SK-N-SH treated with all-trans-retinoic acid at 6 μM for 48 hours (cell line): Measurements from ENCODE around the gene TXK.

ENCODE experiments used
- ATAC-seq: fragments of 200-7000 bp; cut with Tn5 transposase; 3 replicates; pipeline ENCODE4 v1.9.1; 2020; ENCODE audit warnings: mild to moderate bottlenecking, moderate library complexity
- ARNTL ChIP-seq: fragments of 450-650 bp; formaldehyde crosslinking; IDR thresholded peaks from 2 replicates; pipeline ENCODE4 v1.5.0; 2020; ENCODE audit warnings: low read depth, mild to moderate bottlenecking, moderate library complexity, borderline replicate concordance
- CREB5 ChIP-seq: fragments of 250-450 bp; sonication (Bioruptor Pico); IDR thresholded peaks from 2 replicates; pipeline ENCODE4 v1.5.1; 2020; ENCODE audit warnings: low read depth, mild to moderate bottlenecking, moderate library complexity
- CSDC2 ChIP-seq: fragments of 250-450 bp; sonication (Bioruptor Pico); IDR thresholded peaks from 2 replicates; pipeline ENCODE4 v1.5.0; 2020; ENCODE audit warnings: mild to moderate bottlenecking, moderate library complexity
- CSRNP3 ChIP-seq: fragments of 250-450 bp; sonication (Bioruptor Pico); IDR thresholded peaks from 2 replicates; pipeline ENCODE4 v1.5.1; 2021; ENCODE audit warnings: mild to moderate bottlenecking, moderate library complexity
- ESRRG ChIP-seq: fragments of 250-450 bp; sonication (Bioruptor Pico); IDR thresholded peaks from 2 replicates; pipeline ENCODE4 v1.6.1; 2021; ENCODE audit warnings: mild to moderate bottlenecking
- GLIS3 ChIP-seq: fragments of 250-450 bp; sonication (Bioruptor Pico); IDR thresholded peaks from 2 replicates; pipeline ENCODE4 v1.5.0; 2020; ENCODE audit warnings: mild to moderate bottlenecking, moderate library complexity
- ISL1 ChIP-seq: fragments of 250-450 bp; sonication (Bioruptor Pico); IDR thresholded peaks from 2 replicates; pipeline ENCODE4 v2.1.2; 2022; ENCODE audit warnings: mild to moderate bottlenecking, moderate library complexity
- OSR1 ChIP-seq: fragments of 250-450 bp; sonication (Bioruptor Pico); IDR thresholded peaks from 2 replicates; pipeline ENCODE4 v1.8.0; 2022; ENCODE audit warnings: moderate library complexity, mild to moderate bottlenecking, inconsistent platforms
- PATZ1 ChIP-seq: fragments of 250-450 bp; sonication (Bioruptor Pico); IDR thresholded peaks from 2 replicates; pipeline ENCODE4 v1.8.0; 2020; ENCODE audit warnings: mild to moderate bottlenecking, moderate library complexity, borderline replicate concordance
- POU6F1 ChIP-seq: fragments of 250-450 bp; sonication (Bioruptor Pico); IDR thresholded peaks from 2 replicates; pipeline ENCODE4 v1.8.0; 2021; ENCODE audit warnings: low read depth, mild to moderate bottlenecking, moderate library complexity, borderline replicate concordance
- PPARA ChIP-seq: fragments of 250-450 bp; sonication (Bioruptor Pico); IDR thresholded peaks from 2 replicates; pipeline ENCODE4 v1.5.0; 2020; ENCODE audit warnings: mild to moderate bottlenecking, borderline replicate concordance
- RARB ChIP-seq: fragments of 250-450 bp; sonication (Bioruptor Pico); IDR thresholded peaks from 2 replicates; pipeline ENCODE4 v1.8.0; 2021; ENCODE audit warnings: mild to moderate bottlenecking, moderate library complexity
- SNAI2 ChIP-seq: fragments of 250-450 bp; sonication (Bioruptor Pico); IDR thresholded peaks from 2 replicates; pipeline ENCODE4 v1.5.0; 2020; ENCODE audit warnings: mild to moderate bottlenecking, moderate library complexity
- TCF4 ChIP-seq: fragments of 250-450 bp; sonication (Bioruptor Pico); IDR thresholded peaks from 2 replicates; pipeline ENCODE4 v1.8.0; 2021; ENCODE audit warnings: mild to moderate bottlenecking, moderate library complexity, borderline replicate concordance
- ZC3H10 ChIP-seq: fragments of 250-450 bp; sonication (Bioruptor Pico); IDR thresholded peaks from 2 replicates; pipeline ENCODE4 v1.5.1; 2021; ENCODE audit warnings: mild to moderate bottlenecking, moderate library complexity
- ZFP3 ChIP-seq: fragments of 250-450 bp; sonication (Bioruptor Pico); IDR thresholded peaks from 2 replicates; pipeline ENCODE4 v1.5.0; 2020; ENCODE audit warnings: mild to moderate bottlenecking, moderate library complexity
- ZFP30 ChIP-seq: fragments of 450-650 bp; formaldehyde crosslinking; IDR thresholded peaks from 2 replicates; pipeline ENCODE4 v1.5.0; 2022; ENCODE audit warnings: mild to moderate bottlenecking, moderate library complexity
- ZNF565 ChIP-seq: fragments of 450-650 bp; formaldehyde crosslinking; conservative IDR thresholded peaks from 2 replicates; pipeline ENCODE4 v1.5.0; 2020; ENCODE audit warnings: low read depth, mild to moderate bottlenecking, moderate library complexity
- ZNF70 ChIP-seq: fragments of 450-650 bp; formaldehyde crosslinking; IDR thresholded peaks from 2 replicates; pipeline ENCODE4 v1.5.0; 2020; ENCODE audit warnings: mild to moderate bottlenecking, moderate library complexity
- ZNF8 ChIP-seq: fragments of 450-650 bp; formaldehyde crosslinking; IDR thresholded peaks from 2 replicates; pipeline ENCODE4 v1.5.0; 2020; ENCODE audit warnings: mild to moderate bottlenecking, moderate library complexity

The TXK gene

GRCh38 chr4:48127682-48128404 lies 6.2 kb downstream of the TXK start:
- TF ChIP-seq ZFP30 (CRISPR knock-in tag) = no peak
- peak; percentile 88 for TF ChIP-seq CREB5 (CRISPR knock-in tag)
- no peak for TF ChIP-seq OSR1 (CRISPR knock-in tag)
- TF ChIP-seq CSDC2 (CRISPR knock-in tag) = no peak
- no peak for TF ChIP-seq TCF4 (CRISPR knock-in tag)
- TF ChIP-seq ZNF70 (CRISPR knock-in tag) = no peak
- TF ChIP-seq RARB = no peak
- 0 out of 2 replicates have a peak, but pooled peaks have one; percentile 21 for TF ChIP-seq CSRNP3 (CRISPR knock-in tag)
- peak; percentile 87 for TF ChIP-seq ISL1
- no peak for TF ChIP-seq POU6F1 (CRISPR knock-in tag)
- peak; percentile 95 for ATAC-seq

GRCh38 chr4:48127231-48127630 lies 6.8 kb downstream of the TXK start:
- no peak for ATAC-seq
- TF ChIP-seq ARNTL (CRISPR knock-in tag) = no peak
- no peak for TF ChIP-seq ESRRG (CRISPR knock-in tag)
- no peak for TF ChIP-seq PATZ1 (CRISPR knock-in tag)
- no peak for TF ChIP-seq ZNF8
- TF ChIP-seq ZFP3 (CRISPR knock-in tag) = no peak
- no peak for TF ChIP-seq OSR1 (CRISPR knock-in tag)
- no peak for TF ChIP-seq CSRNP3 (CRISPR knock-in tag)
- no peak for TF ChIP-seq POU6F1 (CRISPR knock-in tag)
- no peak for TF ChIP-seq ZC3H10 (CRISPR knock-in tag)
- TF ChIP-seq SNAI2 = no peak
- TF ChIP-seq ZFP30 (CRISPR knock-in tag) = no peak
- TF ChIP-seq PPARA = no peak
- no peak for TF ChIP-seq GLIS3 (CRISPR knock-in tag)
- TF ChIP-seq TCF4 (CRISPR knock-in tag) = no peak
- no peak for TF ChIP-seq ZNF565 (CRISPR knock-in tag)
- TF ChIP-seq ZNF70 (CRISPR knock-in tag) = no peak
- TF ChIP-seq ISL1 = no peak
- TF ChIP-seq CREB5 (CRISPR knock-in tag) = no peak
- TF ChIP-seq CSDC2 (CRISPR knock-in tag) = no peak
- TF ChIP-seq RARB = no peak
